HS-27A (cell line): ENCODE measurements around the gene MYL6B.

Experiments used
- DNase-seq: peaks from one replicate; pipeline ENCODE4 v3.0.0-alpha.2; 2012; ENCODE audit warnings: low read depth, missing footprints

The MYL6B gene

DNA sequence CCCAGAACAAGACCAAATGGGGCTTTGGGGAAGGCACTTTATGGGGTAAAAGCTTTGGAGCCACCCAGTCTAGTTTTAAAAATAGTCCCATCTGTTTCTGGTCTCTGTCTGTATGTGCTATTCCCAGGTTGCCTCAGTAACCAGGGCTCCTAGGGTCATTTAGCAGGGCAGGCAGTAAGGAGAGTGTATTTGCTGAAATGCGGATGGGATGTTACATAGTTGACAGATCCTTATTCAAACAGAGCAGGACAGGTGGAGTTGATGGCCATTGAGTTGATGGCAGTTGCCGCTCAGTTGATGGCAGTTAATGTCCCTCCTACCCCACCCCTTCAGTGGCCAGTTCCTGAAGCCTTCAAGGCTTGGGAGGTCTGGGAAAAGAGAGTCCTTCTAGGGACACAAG lies 29.8 kb upstream of the MYL6B start:
- no peak for DNase-seq

DNA sequence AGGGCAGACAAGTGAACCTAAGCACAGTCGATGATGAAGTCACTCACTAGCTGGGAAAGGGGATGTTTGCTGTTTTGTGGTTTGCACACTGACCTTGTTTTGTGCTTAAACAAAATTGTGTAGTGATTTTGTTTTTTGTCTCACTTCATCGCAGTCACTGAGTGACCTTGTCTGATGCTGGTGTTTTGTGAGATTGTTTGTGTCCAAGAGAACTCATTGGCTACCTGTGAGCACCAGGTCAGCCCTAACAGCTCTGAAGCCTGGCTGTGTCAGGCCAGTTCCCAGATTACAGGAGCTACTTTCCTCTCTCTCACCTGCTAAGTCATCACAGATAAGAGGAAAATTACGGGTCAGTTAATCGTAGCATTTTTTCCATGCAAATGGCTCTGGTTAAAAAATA lies 28.3 kb upstream of the MYL6B start:
- no peak for DNase-seq

DNA sequence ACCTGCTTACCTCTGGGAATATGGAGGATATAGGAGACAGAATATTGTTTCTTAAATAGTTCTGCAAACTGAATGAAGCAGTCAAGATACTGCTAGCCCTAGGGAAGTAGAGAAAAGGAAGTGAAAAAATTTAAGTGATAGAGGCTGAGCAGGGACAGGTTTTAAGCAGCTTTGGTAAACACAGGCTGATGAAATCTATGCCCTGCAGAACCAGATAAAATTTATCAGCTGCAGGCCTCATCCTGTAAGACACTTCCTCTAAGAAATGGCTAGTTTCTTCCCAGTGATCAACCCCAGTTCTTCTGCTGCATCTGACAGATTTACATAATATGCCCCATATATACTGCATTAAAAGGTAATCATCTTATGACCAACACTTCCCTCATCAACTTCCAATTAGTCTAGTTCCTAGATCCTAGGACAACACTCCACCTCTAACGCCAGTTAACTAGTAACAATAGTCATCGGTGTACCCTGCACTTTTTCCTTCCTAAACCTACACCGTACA lies 25.6 kb upstream of the MYL6B start:
- no peak for DNase-seq

DNA sequence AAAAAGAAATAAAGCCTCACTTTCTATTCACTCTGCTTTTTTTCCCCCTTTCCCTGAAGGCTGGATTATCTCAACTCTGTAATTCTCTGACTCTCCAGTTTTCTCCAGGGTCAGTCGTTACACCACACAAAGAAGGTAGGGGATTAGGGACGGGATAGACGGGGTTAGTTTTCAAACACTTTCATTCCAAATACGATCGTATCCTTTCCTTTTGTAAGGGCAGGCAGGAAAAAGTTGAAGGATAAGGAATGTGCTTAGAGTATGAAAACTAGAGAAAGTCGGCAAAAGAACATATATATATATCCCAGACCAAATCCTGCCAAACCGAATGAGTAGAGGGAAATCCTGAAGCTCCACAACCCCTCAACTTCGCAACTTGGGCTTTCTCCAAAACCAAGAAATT lies 24.9 kb upstream of the MYL6B start:
- no peak for DNase-seq

DNA sequence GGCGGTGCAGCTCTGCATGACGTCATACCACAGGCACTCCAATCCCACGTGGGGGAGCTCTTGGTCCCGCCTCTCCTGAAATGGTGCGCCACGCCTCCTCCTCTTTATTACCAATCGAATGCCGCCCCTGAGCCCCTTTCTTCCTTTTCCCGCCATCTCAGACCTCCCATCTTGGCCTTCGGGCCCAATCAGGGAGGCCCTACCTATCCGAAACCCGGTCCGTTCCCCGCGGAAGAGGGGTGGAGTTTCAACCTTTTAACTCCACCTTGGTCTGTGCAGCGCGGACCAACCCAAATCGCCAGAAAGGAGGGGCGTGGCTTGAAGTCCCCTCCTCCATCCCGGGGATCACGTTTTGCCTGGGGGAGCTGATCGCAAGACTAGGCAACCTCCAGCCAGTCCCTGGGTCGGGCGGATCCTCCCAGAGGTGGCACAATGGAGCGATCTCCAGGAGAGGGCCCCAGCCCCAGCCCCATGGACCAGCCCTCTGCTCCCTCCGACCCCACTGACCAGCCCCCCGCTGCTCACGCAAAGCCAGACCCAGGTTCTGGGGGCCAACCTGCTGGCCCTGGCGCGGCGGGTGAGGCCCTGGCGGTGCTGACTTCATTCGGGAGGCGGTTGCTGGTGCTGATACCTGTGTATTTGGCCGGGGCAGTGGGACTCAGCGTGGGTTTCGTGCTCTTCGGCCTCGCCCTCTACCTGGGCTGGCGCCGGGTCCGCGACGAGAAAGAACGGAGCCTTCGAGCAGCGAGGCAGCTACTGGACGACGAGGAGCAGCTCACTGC lies 24.3 kb upstream of the MYL6B start, which contains the start of gene ESYT1:
ESYT1 (plus strand) TSS at position 380 of the 782 bp plus-strand sequence; CDS start at position 433, 53 bp downstream.
- peak; percentile 98 for DNase-seq

DNA sequence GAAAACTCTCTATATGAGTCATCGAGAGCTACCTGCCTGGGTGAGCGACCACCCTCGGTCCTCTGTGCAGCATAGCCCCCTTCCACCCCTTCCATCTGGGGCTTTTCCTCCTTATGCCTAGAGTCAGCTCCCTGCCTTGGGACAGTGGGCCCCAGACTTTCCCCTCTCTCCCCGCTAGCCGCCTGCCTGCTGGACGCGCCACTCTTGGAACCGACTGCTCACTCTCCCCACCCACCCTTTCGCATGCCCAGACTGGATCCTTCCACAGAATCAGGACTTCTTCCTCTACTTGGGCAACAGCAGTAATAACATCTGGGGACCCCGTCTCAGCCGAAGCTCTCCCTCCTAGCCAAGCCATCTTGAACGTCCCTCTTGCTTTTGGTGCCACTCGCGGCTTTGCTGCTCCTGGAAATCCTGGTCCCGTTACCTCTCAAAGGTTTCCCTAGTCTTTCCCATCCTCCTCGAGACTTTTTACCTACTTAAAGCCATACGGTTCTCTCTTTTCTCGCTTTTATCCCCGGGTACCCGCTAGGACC lies 23.6 kb upstream of the MYL6B start:
- DNase-seq = no peak

DNA sequence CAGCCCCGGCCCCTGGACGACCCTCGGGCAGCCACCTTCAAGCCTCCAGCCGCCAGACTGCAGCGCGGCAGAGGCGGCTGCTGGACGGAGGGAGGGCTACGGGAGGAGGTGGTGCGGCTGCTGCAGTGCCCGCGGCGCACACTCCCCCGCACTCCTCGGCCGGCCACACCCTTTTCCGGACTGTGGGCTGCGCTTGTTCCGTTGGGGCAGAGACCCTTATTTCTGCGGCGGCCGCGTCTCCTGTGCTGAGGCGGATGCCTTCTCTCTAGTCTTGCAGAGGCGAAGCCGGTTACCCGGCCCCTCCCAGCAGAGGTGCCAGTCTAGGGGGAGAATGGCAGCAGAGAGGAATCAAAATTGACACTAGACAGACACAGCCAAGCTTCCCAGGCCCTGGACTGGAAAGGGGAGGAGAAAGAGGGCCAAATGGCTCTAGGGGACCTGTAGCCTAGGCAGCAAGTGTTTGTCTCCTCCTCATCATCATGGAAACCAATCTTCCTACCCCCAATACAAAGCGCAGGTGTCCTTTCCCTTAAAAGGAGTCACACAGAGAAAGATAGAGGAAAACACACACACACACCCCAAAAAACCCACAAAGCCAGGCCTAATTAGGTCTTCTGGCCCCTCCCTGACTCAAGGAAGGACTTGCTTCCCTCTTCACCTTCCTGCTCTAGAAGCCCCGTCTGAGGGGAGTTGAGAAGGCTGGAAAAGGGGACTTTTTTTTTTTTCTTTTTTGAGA lies 23.0 kb upstream of the MYL6B start:
- DNase-seq = no peak

DNA sequence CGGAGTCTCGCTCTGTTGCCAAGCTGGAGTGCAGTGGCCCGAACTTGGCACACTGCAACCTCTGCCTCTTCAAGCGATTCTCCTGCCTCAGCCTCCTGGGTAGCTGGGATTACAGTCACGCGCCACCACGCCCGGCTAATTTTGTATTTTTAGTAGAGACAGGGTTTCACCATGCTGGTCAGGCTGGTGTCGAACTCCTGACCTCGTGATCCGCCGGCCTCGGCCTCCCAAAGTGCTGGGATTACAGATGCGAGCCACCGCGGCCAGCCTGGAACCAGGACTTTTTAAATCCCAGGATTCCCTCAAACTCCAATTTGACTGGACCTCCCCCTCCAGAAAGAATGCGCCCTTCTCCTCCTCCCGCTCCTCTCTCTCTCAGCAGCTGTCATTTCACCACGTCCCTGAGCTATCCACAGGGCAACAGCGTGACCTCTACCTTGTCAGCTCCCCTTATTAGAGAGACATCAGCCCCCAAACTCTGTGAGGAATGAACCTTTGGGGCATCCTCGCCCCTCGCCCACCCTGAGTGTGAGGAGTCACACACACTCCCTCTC lies 22.4 kb upstream of the MYL6B start:
- no peak for DNase-seq

DNA sequence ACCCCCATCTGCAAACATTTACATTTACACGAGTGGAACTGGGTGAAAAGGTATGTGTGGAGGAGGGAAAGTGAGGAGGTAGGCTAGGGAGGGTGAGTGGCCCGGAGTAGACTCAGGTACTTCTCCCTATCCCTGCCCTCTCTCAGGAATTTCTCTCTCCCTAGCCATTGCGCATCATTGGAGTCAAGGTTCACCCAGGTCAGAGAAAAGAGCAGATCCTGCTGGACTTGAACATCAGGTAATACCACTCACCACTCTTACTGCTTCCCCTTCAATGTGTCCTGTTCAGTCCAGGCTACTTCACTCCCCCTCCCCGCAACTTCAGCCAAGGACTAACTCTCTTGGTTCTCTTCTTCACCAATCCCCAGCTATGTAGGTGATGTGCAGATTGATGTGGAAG lies 21.5 kb upstream of the MYL6B start:
- DNase-seq = no peak

DNA sequence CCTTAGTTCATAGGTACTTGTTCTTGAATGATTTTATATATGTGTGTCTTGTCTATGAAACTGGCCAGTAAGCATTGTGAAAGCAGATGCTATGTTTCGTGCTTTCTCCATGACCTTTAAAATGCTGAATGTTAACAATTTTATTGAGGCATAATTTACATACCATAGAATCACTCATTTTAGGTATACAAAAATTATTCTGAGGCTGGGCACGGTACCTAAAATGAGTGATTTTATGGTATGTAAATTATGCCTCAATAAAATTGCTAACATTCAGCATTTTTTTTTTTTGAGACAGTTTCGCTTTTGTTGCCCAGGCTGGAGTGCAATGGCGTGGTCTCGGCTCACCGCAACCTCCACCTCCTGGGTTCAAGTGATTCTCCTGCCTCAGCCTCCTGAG lies 17.5 kb upstream of the MYL6B start:
- no peak for DNase-seq

DNA sequence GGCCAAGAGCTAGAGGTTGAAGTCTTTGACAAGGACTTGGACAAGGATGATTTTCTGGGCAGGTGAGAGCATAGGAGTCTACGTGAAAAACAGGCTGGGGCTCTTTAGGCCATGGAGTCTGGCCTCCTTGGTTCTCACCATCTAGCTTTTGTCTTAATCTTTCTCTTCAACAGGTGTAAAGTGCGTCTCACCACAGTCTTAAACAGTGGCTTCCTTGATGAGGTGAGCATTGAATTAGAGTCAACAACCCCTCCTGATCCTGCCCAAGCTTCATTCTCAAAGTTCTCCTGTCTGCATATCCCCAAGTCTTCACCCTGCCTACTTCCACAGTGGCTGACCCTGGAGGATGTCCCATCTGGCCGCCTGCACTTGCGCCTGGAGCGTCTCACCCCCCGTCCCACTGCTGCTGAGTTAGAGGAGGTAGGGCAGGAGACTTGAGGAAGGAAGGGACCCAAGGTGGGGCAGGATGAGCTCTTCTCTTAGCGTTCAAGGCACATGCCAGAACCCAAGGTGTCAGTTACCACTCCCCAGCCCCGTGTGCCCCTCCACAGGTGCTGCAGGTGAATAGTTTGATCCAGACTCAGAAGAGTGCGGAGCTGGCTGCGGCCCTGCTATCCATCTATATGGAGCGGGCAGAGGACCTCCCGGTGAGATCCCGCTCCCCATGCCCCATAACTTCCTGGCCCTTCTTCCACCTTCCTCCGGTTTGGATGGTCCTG lies 14.4 kb upstream of the MYL6B start:
- no peak for DNase-seq

DNA sequence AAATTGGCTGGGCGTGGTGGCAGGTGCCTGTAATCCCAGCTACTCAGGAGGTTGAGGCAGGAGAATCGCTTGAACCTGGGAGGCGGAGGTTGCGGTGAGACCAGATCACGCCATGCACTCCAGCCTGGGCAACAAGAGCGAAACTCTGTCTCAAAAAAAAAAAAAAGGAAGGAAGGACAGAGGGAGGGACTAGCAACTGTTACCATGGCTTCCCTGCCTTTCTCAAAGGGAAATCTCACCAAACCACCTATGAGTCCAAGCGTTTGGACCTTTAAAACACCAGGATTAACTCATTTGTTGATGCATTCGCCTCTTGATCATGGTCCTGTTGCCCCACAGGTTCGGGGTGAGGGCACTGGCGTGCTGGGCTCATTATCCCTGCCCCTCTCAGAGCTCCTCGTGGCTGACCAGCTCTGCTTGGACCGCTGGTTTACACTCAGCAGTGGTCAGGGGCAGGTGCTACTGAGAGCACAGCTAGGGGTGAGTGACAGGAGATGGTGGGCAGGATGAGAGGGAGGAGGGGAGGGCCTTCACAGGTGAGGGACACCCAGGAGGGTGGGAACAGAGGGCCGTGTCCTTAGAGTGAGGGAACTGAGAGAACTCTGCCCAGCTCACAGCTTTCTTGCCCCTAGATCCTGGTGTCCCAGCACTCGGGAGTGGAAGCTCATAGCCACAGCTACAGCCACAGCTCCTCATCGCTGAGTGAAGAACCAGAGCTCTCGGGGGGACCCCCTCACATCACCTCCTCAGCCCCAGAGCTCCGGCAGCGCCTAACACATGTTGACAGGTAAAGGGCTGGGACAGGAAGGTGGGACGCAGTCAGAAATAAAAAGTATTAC lies 10.2 kb upstream of the MYL6B start:
- no peak for DNase-seq

DNA sequence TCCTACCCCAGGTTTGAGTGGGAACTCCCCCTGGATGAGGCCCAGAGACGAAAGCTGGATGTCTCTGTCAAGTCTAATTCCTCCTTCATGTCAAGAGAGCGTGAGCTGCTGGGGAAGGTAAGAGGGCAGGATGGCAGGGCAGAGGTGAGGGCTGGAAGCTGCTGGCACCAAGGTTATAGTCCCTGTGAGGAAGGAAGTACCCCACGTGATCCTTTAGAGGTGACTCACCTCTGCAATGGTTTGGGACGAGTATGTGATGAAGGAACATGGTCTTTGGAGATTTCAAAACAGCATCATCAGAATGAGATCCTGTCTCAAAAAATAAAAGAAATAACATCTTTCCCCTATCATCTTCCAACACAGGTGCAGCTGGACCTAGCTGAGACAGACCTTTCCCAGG lies 9.2 kb upstream of the MYL6B start:
- no peak for DNase-seq

DNA sequence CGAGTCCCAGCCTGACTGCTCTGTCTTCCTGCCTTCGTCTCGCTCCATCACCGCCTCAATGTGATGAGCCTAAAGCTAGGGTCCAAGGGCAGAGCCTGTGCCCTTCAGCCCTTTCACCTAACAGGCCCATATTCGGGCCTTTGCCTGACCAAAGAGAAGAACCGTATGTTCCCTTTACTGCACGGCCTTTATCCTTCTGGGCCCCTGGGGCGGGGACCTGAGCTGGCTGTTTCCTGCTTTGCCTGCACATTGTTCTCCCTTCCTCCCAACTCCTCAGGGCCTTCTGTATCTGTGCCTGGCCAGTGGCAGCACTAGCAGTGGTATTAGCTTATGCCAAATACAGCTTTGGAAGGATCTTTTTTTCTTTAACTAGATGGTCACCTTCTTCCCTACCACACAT lies 8.5 kb upstream of the MYL6B start:
- DNase-seq = no peak

DNA sequence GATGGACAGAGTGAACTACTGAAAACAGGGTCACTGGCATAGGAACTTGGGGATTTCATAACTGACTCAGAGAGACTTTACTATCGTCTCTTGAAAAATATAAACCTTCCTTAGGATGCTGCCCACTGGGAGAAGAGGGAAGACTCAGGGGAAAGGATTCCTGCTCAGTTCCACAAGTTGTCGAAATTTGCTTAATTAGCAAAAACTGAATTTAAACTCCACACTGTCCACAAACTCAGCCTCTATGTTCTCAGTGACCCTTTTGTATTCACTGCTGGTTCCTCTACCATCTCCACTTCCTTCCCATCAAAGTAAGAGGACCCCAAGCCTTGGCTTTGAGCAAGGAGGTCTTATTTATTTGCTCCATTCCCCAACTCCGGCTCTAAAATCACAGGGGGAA lies 7.2 kb upstream of the MYL6B start:
- DNase-seq = no peak

DNA sequence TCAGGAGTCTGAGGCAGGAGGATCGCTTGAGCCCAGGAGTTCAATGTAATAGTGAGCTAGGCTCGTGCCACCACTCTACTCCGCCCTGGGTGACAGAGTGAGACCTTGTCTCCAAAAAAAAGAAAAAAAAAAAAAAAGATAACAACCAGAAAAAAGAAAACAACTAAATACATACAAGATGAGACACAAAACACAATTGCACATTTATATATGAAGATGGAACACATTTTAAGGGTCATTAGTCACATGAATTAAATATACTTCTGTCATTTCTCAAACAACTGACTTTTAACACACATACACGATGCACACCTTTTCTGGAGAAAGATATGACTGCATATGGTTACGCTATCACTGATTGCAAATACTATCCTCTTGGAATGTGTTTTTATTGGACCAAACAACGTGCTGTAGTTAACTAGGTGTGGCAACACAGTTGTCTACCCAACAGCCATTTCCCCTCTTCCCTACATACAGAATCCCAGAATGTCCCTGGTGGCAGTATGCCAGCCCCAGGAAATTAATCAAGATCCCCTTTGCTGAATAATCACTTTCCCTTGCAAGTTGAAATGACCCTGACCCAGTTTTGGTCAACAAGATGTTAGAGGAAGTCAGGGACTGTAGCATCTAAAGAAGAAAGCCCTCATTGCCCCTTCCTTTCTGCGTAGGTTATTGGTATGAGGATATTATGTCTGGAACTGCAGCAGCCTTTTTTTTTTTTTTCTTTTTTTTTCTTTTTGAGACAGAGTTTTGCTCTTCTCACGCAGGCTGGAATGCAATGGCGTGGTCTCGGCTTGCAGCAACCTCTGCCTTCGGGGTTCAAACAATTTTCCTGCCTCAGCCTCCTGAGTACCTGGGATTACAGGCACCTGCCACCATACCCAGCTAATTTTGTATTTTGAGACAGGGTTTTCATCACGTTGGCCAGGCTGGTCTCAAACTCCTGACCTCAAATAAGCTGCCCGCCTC lies 5.6 kb upstream of the MYL6B start:
- no peak for DNase-seq

DNA sequence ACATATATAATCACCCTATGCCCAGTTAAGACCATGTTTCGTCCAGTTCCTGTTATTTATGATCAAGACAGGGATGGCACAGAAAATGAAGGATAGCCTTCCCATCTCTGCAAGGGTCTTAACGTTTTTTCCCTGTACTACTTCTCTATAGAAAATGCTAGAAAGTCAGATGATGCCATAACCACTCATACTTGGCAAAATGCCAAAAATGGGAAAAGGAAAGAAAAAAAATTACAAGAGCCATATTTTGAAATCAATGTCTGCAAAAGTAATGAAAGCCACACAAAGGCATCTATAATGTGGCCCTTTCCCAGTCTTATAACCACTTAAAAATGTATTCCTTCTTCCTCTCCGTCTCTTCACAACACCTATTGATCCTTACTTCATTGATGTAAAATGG lies 1.8 kb upstream of the MYL6B start:
- DNase-seq = no peak

DNA sequence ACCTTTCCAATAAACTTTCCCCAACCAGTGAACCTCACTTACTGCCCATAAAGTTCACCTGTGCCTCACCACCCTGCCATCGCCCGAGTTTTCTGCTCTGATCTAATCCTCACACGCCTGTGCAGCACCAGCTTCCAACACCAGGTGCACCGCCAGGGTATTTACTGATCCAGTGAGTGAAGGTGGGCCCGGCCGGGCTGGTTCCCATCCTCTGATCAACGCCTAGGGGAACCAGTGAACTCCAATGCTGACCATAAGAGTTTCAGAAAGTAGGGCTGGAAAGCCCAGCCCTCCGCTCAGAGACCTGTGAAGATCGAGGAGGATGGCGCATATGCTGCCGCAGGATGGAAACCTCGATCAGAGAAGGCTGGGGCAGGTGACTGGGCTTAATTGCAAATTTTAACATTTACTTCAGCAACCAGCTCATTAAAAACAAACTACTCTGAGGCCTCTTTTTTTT lies 685 bp upstream of the MYL6B start:
- DNase-seq = no peak

DNA sequence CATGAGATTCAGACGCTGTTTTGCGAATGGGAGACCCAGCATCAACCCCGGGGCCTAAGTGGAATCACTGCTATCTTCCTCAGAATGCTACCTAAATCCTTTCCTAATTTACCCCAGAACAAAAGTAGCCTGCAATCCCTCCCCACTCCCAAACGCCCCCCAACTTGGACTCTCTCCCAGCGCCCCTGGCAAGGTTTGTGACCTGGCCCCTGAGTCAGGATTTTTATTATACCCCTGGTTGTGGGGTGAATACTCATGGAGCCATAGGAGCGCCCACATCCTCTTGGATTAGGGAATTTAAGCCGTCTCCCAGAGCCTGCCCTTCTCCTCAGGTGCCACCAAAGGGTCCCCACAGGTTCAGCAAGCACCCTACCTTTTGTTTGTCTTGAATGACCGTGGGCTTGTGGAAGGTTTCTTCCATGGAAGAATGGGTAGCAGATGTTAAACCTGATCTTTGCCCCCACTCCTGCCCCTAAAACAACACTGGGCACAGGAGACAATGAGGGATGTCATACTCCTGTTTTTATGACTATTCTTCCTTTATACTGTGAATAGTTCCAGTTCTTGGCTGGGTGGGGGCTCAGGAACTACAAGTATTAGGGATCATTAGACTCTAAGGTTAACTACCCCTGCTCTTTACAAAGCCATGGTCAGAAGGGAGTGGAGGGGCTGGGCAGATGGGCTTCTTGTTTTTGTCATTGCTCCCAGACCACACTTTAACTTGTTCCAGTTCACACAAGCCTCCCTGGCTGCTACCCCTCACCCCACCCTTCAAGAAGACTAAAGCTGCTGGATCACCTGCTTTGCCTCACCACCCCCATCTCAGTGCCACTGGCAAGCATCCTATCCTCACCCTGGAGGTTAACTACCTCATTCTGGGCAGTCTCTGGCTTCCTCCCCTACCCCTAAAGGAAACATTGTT lies 630 bp downstream of the MYL6B start:
- no peak for DNase-seq
